GM12878 (cell line): ENCODE measurements around the gene RNF183. TPM values are rescaled to one million over a fixed set of nuclear protein-coding genes. Genes with fewer than 3 reads are reported as not detected.
A peak's percentile ranks its signal among the peaks of the same experiment; 100 is the strongest.

Experiments
- BRCA1 ChIP-seq: IDR thresholded peaks from 2 replicates; pipeline ENCODE4 v1.6.1; 2011; ENCODE audit warnings: low read depth, low read length, improper control_type of control experiment
- CBFB ChIP-seq: IDR thresholded peaks from 2 replicates; pipeline ENCODE4 v1.6.1; 2016; ENCODE audit warnings: antibody characterized with exemption, low read depth
- CEBPB ChIP-seq, 2 experiments: fragments of 150-350 bp in 1 of 2; IDR thresholded peaks; 2 replicates each; pipeline ENCODE4 v1.6.1; 2012 to 2014; ENCODE audit warnings: low read depth in 2 of 2, low read length in 2 of 2, borderline replicate concordance in 1 of 2, inconsistent platforms in 1 of 2
- NR2F1 ChIP-seq: fragments of 450-650 bp; conservative IDR thresholded peaks from 2 replicates; pipeline ENCODE4 v1.6.1; 2017; ENCODE audit warnings: mild to moderate bottlenecking
- NRF1 ChIP-seq: conservative IDR thresholded peaks from 2 replicates; pipeline ENCODE4 v1.6.1; 2011; ENCODE audit warnings: mild to moderate bottlenecking, low read depth, low read length, improper control_type of control experiment
- PML ChIP-seq: IDR thresholded peaks from 2 replicates; pipeline ENCODE4 v1.6.1; 2012; ENCODE audit warnings: low read length, inconsistent platforms
- SMAD1 ChIP-seq: fragments of 450-650 bp; IDR thresholded peaks from 2 replicates; pipeline ENCODE4 v1.6.1; 2018; ENCODE audit warnings: mild to moderate bottlenecking, low read depth; ENCODE audit not compliant: partially characterized antibody
- SRF ChIP-seq, 2 experiments: IDR thresholded peaks; 2 replicates each; pipeline ENCODE4 v1.6.1; 2011; ENCODE audit warnings: low read depth in 2 of 2, low read length in 2 of 2, mild to moderate bottlenecking in 1 of 2, moderate library complexity in 1 of 2
- STAT1 ChIP-seq: fragments of 450-650 bp; conservative IDR thresholded peaks from 2 replicates; pipeline ENCODE4 v1.6.1; 2014; ENCODE audit warnings: antibody characterized with exemption, mild to moderate bottlenecking
- TAF1 ChIP-seq: IDR thresholded peaks from 2 replicates; pipeline ENCODE4 v1.6.1; 2011; ENCODE audit warnings: mild to moderate bottlenecking, low read depth, low read length, borderline replicate concordance
- TBL1XR1 ChIP-seq: IDR thresholded peaks from 2 replicates; pipeline ENCODE4 v1.6.1; 2012; ENCODE audit warnings: low read depth, low read length, improper control_type of control experiment
- TCF12 ChIP-seq: IDR thresholded peaks from 2 replicates; pipeline ENCODE4 v1.6.1; 2011; ENCODE audit warnings: low read depth, mild to moderate bottlenecking, low read length
- polyA plus RNA-seq, 11 experiments: library from polyadenylated mRNA; depleted of rRNA in 4 of 11; unstranded in 6 of 11; stranded (reverse) in 5 of 11; fragments of >200 nt; fragmentation: Nextera tagmentation in 4 of 11; fragmentation: Illumina TruSeq in 1 of 11; extraction: Ambion mirVana in 4 of 11; extraction: Trizol in 1 of 11; gene quantifications; 1 replicate in 1 of 11; 2 replicates in 10 of 11; pipeline versions ENCODE4 v1.2.1 to v1.2.3, GENCODE V29; 2011 to 2016; ENCODE audit warnings: inconsistent platforms in 2 of 11, missing spikeins in 2 of 11, low read depth in 1 of 11
- total RNA-seq, 4 experiments: library from RNA; depleted of rRNA in 3 of 4; stranded (reverse); fragments of >200 nt in 3 of 4; fragmentation: Illumina TruSeq in 1 of 4; extraction: Trizol in 1 of 4; gene quantifications; 2 replicates each; pipeline versions ENCODE4 v1.2.1 to v1.2.3, GENCODE V29; 2013 to 2021
- TF ChIP-seq, protein P1 (sequence below): IDR thresholded peaks from 2 replicates; pipeline ENCODE4 v1.6.1; 2012; ENCODE audit warnings: mild to moderate bottlenecking, low read depth, low read length
- TF ChIP-seq, protein P2 (sequence below): fragments of 450-650 bp; IDR thresholded peaks from 2 replicates; pipeline ENCODE4 v1.6.1; 2018; ENCODE audit warnings: borderline replicate concordance, mild to moderate bottlenecking; ENCODE audit not compliant: partially characterized antibody
- TF ChIP-seq, protein P3 (sequence below): fragments of 450-650 bp; formaldehyde crosslinking; IDR thresholded peaks from 2 replicates; pipeline ENCODE4 v1.4.0; 2020; ENCODE audit warnings: mild to moderate bottlenecking, moderate library complexity
- TF ChIP-seq, protein P4 (sequence below): IDR thresholded peaks from 2 replicates; pipeline ENCODE4 v1.6.1; 2011; ENCODE audit warnings: mild to moderate bottlenecking, low read depth, low read length, moderate library complexity; ENCODE audit not compliant: insufficient replicate concordance
- TF ChIP-seq, protein P5 (sequence below): IDR thresholded peaks from 2 replicates; pipeline ENCODE4 v1.6.1; 2012; ENCODE audit warnings: low read depth, low read length, improper control_type of control experiment

Gene RNF183
- total and polyA plus RNA-seq, 10 of the 15 experiments (the other 5 are each of a cell fraction or from before 2014, with no cell fraction given), result 0.03 to 0.26 (median 0.07) TPM; not detected in 6

DNA sequence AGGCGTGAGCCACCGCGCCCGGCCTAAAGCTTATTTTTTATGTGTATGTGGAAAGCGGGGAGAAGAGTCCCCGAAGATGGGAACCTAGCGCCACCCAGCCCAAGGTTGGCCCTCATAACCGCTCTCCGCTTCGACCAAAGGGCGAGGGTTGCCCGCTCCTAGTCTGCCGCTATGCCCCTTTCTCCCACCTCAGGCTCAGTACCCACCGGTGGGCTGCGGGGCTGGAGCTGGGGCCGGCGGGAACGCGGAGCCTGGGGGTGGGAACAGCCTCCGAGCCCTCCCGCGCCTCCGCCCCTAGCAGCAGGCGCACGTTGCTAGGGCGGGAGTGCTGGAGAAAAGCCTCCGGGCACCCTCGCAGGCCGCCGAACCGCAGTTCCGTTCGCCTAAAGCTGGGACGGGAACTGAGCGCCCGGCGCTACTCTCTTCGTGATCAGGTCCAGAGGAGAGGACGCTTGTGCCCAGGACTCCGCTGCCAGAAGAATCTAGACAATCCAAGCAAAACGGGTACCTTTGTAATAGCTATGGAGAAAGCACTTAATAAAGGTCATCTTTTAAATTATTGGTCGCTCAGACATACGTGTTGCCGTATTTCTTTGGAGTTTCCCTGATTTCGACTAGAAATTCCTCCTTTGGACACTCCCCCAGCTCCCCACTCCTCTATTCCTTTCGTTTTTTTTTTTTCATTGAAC, 37.0 kb upstream of the RNF183 start, which contains the start of gene WDR31 (continued):
- TF ChIP-seq, protein P1, sequence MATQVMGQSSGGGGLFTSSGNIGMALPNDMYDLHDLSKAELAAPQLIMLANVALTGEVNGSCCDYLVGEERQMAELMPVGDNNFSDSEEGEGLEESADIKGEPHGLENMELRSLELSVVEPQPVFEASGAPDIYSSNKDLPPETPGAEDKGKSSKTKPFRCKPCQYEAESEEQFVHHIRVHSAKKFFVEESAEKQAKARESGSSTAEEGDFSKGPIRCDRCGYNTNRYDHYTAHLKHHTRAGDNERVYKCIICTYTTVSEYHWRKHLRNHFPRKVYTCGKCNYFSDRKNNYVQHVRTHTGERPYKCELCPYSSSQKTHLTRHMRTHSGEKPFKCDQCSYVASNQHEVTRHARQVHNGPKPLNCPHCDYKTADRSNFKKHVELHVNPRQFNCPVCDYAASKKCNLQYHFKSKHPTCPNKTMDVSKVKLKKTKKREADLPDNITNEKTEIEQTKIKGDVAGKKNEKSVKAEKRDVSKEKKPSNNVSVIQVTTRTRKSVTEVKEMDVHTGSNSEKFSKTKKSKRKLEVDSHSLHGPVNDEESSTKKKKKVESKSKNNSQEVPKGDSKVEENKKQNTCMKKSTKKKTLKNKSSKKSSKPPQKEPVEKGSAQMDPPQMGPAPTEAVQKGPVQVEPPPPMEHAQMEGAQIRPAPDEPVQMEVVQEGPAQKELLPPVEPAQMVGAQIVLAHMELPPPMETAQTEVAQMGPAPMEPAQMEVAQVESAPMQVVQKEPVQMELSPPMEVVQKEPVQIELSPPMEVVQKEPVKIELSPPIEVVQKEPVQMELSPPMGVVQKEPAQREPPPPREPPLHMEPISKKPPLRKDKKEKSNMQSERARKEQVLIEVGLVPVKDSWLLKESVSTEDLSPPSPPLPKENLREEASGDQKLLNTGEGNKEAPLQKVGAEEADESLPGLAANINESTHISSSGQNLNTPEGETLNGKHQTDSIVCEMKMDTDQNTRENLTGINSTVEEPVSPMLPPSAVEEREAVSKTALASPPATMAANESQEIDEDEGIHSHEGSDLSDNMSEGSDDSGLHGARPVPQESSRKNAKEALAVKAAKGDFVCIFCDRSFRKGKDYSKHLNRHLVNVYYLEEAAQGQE, result no peak
- TF ChIP-seq SRF (IDR thresholded peaks at IDR 0.05; ENCODE audit: low read depth in 2 of 2, low read length in 2 of 2) (peak in 1 of 2 experiments; percentile 89; a peak in 2 of 4 replicates), TBL1XR1 (0 out of 2 replicates have a peak, but pooled peaks have one; percentile 63), TAF1 (peak; percentile 77), PML (0 out of 2 replicates have a peak, but pooled peaks have one; percentile 42), CEBPB (IDR thresholded peaks at IDR 0.05; ENCODE audit: borderline replicate concordance in 1 of 2, low read depth in 2 of 2, low read length in 2 of 2) (no peak), STAT1 (no peak), BRCA1 (no peak), NRF1 (no peak), CBFB (no peak; the same call in 1 of the 2 replicates), TCF12 (peak; percentile 76; the same call in 1 of the 2 replicates), NR2F1 (peak; percentile 48; the same call in 1 of the 2 replicates), SMAD1 (no peak)
- TF ChIP-seq, protein P2, sequence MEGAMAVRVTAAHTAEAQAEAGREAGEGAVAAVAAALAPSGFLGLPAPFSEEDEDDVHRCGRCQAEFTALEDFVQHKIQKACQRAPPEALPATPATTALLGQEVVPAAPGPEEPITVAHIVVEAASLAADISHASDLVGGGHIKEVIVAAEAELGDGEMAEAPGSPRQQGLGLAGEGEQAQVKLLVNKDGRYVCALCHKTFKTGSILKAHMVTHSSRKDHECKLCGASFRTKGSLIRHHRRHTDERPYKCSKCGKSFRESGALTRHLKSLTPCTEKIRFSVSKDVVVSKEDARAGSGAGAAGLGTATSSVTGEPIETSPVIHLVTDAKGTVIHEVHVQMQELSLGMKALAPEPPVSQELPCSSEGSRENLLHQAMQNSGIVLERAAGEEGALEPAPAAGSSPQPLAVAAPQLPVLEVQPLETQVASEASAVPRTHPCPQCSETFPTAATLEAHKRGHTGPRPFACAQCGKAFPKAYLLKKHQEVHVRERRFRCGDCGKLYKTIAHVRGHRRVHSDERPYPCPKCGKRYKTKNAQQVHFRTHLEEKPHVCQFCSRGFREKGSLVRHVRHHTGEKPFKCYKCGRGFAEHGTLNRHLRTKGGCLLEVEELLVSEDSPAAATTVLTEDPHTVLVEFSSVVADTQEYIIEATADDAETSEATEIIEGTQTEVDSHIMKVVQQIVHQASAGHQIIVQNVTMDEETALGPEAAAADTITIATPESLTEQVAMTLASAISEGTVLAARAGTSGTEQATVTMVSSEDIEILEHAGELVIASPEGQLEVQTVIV, result no peak
- TF ChIP-seq, protein P3, sequence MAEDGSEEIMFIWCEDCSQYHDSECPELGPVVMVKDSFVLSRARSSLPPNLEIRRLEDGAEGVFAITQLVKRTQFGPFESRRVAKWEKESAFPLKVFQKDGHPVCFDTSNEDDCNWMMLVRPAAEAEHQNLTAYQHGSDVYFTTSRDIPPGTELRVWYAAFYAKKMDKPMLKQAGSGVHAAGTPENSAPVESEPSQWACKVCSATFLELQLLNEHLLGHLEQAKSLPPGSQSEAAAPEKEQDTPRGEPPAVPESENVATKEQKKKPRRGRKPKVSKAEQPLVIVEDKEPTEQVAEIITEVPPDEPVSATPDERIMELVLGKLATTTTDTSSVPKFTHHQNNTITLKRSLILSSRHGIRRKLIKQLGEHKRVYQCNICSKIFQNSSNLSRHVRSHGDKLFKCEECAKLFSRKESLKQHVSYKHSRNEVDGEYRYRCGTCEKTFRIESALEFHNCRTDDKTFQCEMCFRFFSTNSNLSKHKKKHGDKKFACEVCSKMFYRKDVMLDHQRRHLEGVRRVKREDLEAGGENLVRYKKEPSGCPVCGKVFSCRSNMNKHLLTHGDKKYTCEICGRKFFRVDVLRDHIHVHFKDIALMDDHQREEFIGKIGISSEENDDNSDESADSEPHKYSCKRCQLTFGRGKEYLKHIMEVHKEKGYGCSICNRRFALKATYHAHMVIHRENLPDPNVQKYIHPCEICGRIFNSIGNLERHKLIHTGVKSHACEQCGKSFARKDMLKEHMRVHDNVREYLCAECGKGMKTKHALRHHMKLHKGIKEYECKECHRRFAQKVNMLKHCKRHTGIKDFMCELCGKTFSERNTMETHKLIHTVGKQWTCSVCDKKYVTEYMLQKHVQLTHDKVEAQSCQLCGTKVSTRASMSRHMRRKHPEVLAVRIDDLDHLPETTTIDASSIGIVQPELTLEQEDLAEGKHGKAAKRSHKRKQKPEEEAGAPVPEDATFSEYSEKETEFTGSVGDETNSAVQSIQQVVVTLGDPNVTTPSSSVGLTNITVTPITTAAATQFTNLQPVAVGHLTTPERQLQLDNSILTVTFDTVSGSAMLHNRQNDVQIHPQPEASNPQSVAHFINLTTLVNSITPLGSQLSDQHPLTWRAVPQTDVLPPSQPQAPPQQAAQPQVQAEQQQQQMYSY (CRISPR knock-in tag), result no peak
- TF ChIP-seq, protein P4, sequence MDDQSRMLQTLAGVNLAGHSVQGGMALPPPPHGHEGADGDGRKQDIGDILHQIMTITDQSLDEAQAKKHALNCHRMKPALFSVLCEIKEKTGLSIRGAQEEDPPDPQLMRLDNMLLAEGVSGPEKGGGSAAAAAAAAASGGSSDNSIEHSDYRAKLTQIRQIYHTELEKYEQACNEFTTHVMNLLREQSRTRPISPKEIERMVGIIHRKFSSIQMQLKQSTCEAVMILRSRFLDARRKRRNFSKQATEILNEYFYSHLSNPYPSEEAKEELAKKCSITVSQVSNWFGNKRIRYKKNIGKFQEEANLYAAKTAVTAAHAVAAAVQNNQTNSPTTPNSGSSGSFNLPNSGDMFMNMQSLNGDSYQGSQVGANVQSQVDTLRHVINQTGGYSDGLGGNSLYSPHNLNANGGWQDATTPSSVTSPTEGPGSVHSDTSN, result no peak
- TF ChIP-seq, protein P5, sequence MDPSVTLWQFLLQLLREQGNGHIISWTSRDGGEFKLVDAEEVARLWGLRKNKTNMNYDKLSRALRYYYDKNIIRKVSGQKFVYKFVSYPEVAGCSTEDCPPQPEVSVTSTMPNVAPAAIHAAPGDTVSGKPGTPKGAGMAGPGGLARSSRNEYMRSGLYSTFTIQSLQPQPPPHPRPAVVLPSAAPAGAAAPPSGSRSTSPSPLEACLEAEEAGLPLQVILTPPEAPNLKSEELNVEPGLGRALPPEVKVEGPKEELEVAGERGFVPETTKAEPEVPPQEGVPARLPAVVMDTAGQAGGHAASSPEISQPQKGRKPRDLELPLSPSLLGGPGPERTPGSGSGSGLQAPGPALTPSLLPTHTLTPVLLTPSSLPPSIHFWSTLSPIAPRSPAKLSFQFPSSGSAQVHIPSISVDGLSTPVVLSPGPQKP, result peak; percentile 57; the same call in 1 of the 2 replicates
